Endothelial cell of umbilical vein (primary cell): Measurements from ENCODE around the gene CDKN2B-AS1. TPM values are rescaled to one million over a fixed set of nuclear protein-coding genes. Genes with fewer than 3 reads are reported as not detected.

Source experiments
- BruUV-seq: library from RNA; stranded (reverse); fragments of 400-500 nt; replicated peaks from 2 replicates; lab custom pipeline; 2021; lab: Mats Ljungman, UMichigan
- CTCF ChIA-PET: fragments of 300-600, 350-600 bp; sonication (Branson Sonifier 250); formaldehyde crosslinking; loops from one replicate; lab custom pipeline; 2021; ENCODE audit warnings: antibody characterized with exemption, inconsistent platforms; lab: Charles Lee
- POLR2A ChIA-PET: fragments of 300-600, 350-600 bp; sonication (Branson Sonifier 250); formaldehyde crosslinking; loops from one replicate; lab custom pipeline; 2021; ENCODE audit warnings: antibody characterized with exemption, inconsistent platforms; lab: Charles Lee
- DNase-seq: peaks from one replicate; pipeline ENCODE4 v3.0.0-alpha.2; 2011; ENCODE audit warnings: low read depth, low spot score
- FAIRE-seq: peaks from 2 replicates; lab custom pipeline; 2011; peaks lifted over from hg19 to GRCh38; lab: Jason Lieb, UNC
- H2AFZ ChIP-seq: 2 replicates; pipeline ENCODE4 v1.6.0; 2012; ENCODE audit warnings: low read depth, low read length, control low read depth, inconsistent platforms
- H3K27ac ChIP-seq: 2 replicates; pipeline ENCODE4 v1.5.1; 2011; ENCODE audit warnings: low read depth, mild to moderate bottlenecking, control low read depth, low read length, moderate library complexity; ENCODE audit not compliant: insufficient read depth
- H3K27me3 ChIP-seq, 2 experiments: 2 replicates each; pipeline versions ENCODE4 v1.6.0 to v1.6.1; 2011; ENCODE audit warnings: low read length in 2 of 2, mixed read lengths in 1 of 2; ENCODE audit not compliant: control insufficient read depth in 2 of 2, insufficient read depth in 2 of 2
- H3K36me3 ChIP-seq, 2 experiments: 2 replicates in 1 of 2; 3 replicates in 1 of 2; pipeline ENCODE4 v1.5.1; 2011; ENCODE audit warnings: low read length in 2 of 2, mild to moderate bottlenecking in 1 of 2, moderate library complexity in 1 of 2; ENCODE audit not compliant: control insufficient read depth in 2 of 2, insufficient read depth in 2 of 2; ENCODE audit errors: extremely low read depth in 1 of 2
- H3K4me1 ChIP-seq: 3 replicates; pipeline ENCODE4 v1.5.1; 2011; ENCODE audit warnings: mild to moderate bottlenecking, low read length; ENCODE audit not compliant: control insufficient read depth, insufficient read depth; ENCODE audit errors: extremely low read depth
- H3K4me2 ChIP-seq: 2 replicates; pipeline ENCODE4 v1.6.1; 2011; ENCODE audit warnings: low read length, control low read depth, mixed read lengths; ENCODE audit not compliant: insufficient read depth
- H3K4me3 ChIP-seq, 3 experiments: fragments of 200-600 bp in 1 of 3; sonication (generic), shearing (Covaris generic) in 1 of 3; replicated peaks in 1 of 3; 2 replicates each; pipeline ENCODE4 v1.5.1; 2011 to 2016; ENCODE audit warnings: control low read depth in 3 of 3, low read length in 3 of 3, mild to moderate bottlenecking in 2 of 3, inconsistent platforms in 1 of 3, low read depth in 1 of 3, moderate library complexity in 1 of 3; ENCODE audit not compliant: insufficient read depth in 1 of 3
- H3K79me2 ChIP-seq: 2 replicates; pipeline ENCODE4 v1.6.0; 2012; ENCODE audit warnings: low read length, inconsistent platforms; ENCODE audit not compliant: control insufficient read depth, insufficient read depth
- H3K9ac ChIP-seq: replicated peaks from 2 replicates; pipeline ENCODE3; 2011; ENCODE audit warnings: low read length, control low read depth; ENCODE audit not compliant: insufficient read depth; ENCODE audit errors: extremely low read depth
- H3K9me1 ChIP-seq: replicated peaks from 3 replicates; pipeline ENCODE4 v1.6.0; 2011; ENCODE audit warnings: mild to moderate bottlenecking, low read length; ENCODE audit not compliant: control insufficient read depth, insufficient read depth; ENCODE audit errors: extremely low read depth
- H3K9me3 ChIP-seq: replicated peaks from 2 replicates; pipeline ENCODE4 v1.5.1; 2012; ENCODE audit warnings: low read length, inconsistent platforms; ENCODE audit not compliant: control insufficient read depth, insufficient read depth
- H4K20me1 ChIP-seq: replicated peaks from 2 replicates; pipeline ENCODE3; 2011; ENCODE audit warnings: mild to moderate bottlenecking, low read length; ENCODE audit not compliant: control insufficient read depth, insufficient read depth; ENCODE audit errors: extremely low read depth
- EZH2 ChIP-seq: IDR thresholded peaks from 2 replicates; pipeline ENCODE4 v1.6.1; 2012; ENCODE audit warnings: borderline replicate concordance, low read depth, mild to moderate bottlenecking, moderate library complexity, low read length, inconsistent platforms; ENCODE audit not compliant: severe bottlenecking
- FOS ChIP-seq: IDR thresholded peaks from 2 replicates; pipeline ENCODE4 v1.6.1; 2011; ENCODE audit warnings: mild to moderate bottlenecking, low read length, moderate library complexity, borderline replicate concordance; ENCODE audit not compliant: insufficient read depth
- GATA2 ChIP-seq: IDR thresholded peaks from 2 replicates; pipeline ENCODE4 v1.7.0; 2011; ENCODE audit warnings: low read depth, mild to moderate bottlenecking, moderate library complexity, mixed read lengths, low read length; ENCODE audit not compliant: insufficient read length, insufficient read depth
- JUN ChIP-seq: IDR thresholded peaks from 2 replicates; pipeline ENCODE4 v1.6.1; 2011; ENCODE audit warnings: borderline replicate concordance, low read depth; ENCODE audit not compliant: insufficient read length, insufficient read depth
- MYC ChIP-seq: IDR thresholded peaks from one replicate; pipeline ENCODE4 v1.6.1; 2011; ENCODE audit warnings: mild to moderate bottlenecking, low read depth, low read length
- POLR2A ChIP-seq: IDR thresholded peaks from 2 replicates; pipeline ENCODE4 v1.6.1; 2012; ENCODE audit warnings: low read depth, mild to moderate bottlenecking, control low read depth, low read length
- POLR2AphosphoS5 ChIP-seq: IDR thresholded peaks from 2 replicates; pipeline ENCODE4 v1.6.1; 2012; ENCODE audit warnings: low read depth, mild to moderate bottlenecking, control low read depth, low read length, moderate library complexity; ENCODE audit not compliant: insufficient read depth
- dilution Hi-C: fragments of 300-500 bp; cut with MboI; formaldehyde crosslinking; loops from one replicate; pipeline ENCODE4 v1.15.0; 2019; ENCODE audit warnings: low sequenced_read_pairs; ENCODE audit not compliant: extremely low pct_ligation_motif_present
- intact Hi-C: fragments of 100-400 bp; cut with micrococcal nuclease; formaldehyde crosslinking; loops from one replicate; pipeline ENCODE4 v1.10.0; 2022
- polyA plus RNA-seq, 4 experiments: library from polyadenylated mRNA; depleted of rRNA in 3 of 4; stranded (reverse) in 3 of 4; unstranded in 1 of 4; fragments of >200 nt; gene quantifications; 2 replicates each; pipeline versions ENCODE4 v1.2.1 to v1.2.3, GENCODE V29; 2011 to 2012; ENCODE audit warnings: missing spikeins in 1 of 4
- total RNA-seq: library from RNA; stranded (reverse); gene quantifications from 2 replicates; pipeline ENCODE4 v1.2.3, GENCODE V29; 2021
- TF ChIP-seq, protein P1 (sequence below), 2 donors: IDR thresholded peaks; 1 replicate in 1 of 2; 2 replicates in 1 of 2; pipeline ENCODE4 v1.5.1; 2011; ENCODE audit warnings: low read length in 2 of 2, mild to moderate bottlenecking in 2 of 2, moderate library complexity in 2 of 2, control low read depth in 1 of 2, inconsistent platforms in 1 of 2, low read depth in 1 of 2; ENCODE audit not compliant: insufficient read depth in 1 of 2; ENCODE audit errors: extremely low read depth in 1 of 2
- TF ChIP-seq, protein P2 (sequence below): IDR thresholded peaks from 2 replicates; pipeline ENCODE4 v1.6.1; 2011; ENCODE audit not compliant: insufficient read depth, insufficient read length

The CDKN2B-AS1 gene
- total and polyA plus RNA-seq, 2 donors (not counting 3 experiments of a cell fraction or from before 2014, with no cell fraction given) = 0.44 to 1.9 TPM

DNA sequence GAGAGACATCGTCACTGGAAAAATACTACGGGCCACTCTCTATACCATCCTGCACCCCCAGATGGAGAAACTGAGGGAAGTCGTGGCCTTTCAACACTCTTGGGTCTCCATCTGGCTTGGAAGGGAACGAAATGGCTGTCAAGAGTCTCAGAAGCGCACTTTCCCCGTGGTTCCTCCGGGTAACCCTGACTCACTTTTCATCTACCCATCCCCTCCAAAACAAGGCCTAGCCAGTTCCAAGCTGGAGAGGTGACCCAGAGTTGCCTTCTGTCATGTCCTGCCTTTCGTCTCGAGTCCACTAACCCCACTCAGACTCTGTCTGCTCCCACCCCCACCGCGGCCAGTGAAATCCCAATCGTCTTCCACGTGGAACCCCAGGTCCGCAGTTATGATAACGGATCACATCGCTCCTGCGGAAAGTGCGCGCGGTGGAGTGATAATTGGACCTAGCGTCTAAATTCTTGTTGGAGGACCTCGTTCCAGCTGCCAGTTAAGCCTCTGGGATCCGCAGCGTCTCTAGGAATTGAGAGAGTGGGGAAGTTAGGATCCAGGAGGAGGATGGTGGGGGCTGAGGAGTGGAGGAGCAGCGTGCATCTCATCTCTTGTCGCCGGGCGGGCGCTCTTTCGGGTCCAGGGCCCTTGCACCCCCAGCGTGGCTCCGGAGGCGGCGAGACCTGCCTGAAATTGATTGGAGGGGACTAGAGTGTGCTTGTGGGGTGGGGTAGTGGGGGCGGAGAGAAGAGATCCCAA lies 5.0 kb upstream of the CDKN2B-AS1 start:
- intact Hi-C loops = loop anchor here (5.0 kb wide), 1 partner anchor 432 kb away; no protein-coding TSS in a partner anchor
- no peak overlapping the region for H3K27ac ChIP-seq
- H3K4me3 ChIP-seq = no peak overlapping the region
- POLR2A ChIA-PET = no interaction called here
- no peaks in the 10 kb centered on the region for H3K79me2 ChIP-seq
- H3K9me1 ChIP-seq = no peaks in the 10 kb centered on the region
- H3K27me3 ChIP-seq = peaks cover 12 to 57% of the 10 kb centered on the region in 2 experiments
- H3K36me3 ChIP-seq = no peaks in the 10 kb centered on the region
- peak overlapping the region; percentile 50 for H2AFZ ChIP-seq
- H4K20me1 ChIP-seq = no peaks in the 10 kb centered on the region
- no TSS peak for BruUV-seq
- dilution Hi-C loops = no loop called here
- FAIRE-seq = no peak
- CTCF ChIA-PET = interaction anchor here (1.1 to 5.0 kb wide), 4 partner anchors 14 to 130 kb away, joined by 3 to 39 read pairs (median 4); partner anchors contain the start of gene CDKN2B
- peak overlapping the region; percentile 55 for H3K4me2 ChIP-seq
- DNase-seq = no peak
- H3K9ac ChIP-seq = no peak overlapping the region
- peaks cover 18% of the 10 kb centered on the region for H3K4me1 ChIP-seq
- TF ChIP-seq, protein P1, sequence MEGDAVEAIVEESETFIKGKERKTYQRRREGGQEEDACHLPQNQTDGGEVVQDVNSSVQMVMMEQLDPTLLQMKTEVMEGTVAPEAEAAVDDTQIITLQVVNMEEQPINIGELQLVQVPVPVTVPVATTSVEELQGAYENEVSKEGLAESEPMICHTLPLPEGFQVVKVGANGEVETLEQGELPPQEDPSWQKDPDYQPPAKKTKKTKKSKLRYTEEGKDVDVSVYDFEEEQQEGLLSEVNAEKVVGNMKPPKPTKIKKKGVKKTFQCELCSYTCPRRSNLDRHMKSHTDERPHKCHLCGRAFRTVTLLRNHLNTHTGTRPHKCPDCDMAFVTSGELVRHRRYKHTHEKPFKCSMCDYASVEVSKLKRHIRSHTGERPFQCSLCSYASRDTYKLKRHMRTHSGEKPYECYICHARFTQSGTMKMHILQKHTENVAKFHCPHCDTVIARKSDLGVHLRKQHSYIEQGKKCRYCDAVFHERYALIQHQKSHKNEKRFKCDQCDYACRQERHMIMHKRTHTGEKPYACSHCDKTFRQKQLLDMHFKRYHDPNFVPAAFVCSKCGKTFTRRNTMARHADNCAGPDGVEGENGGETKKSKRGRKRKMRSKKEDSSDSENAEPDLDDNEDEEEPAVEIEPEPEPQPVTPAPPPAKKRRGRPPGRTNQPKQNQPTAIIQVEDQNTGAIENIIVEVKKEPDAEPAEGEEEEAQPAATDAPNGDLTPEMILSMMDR (IDR thresholded peaks at IDR 0.05; ENCODE audit: extremely low read depth in 1 of 2, insufficient read depth in 1 of 2, low read depth in 1 of 2, low read length in 2 of 2) = no peak
- TF ChIP-seq EZH2 (no peak), POLR2AphosphoS5 (no peak), JUN (no peak), GATA2 (no peak), MYC (no peak), FOS (no peak), POLR2A (no peak)
- TF ChIP-seq, protein P2, sequence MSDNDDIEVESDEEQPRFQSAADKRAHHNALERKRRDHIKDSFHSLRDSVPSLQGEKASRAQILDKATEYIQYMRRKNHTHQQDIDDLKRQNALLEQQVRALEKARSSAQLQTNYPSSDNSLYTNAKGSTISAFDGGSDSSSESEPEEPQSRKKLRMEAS = no peak
- no peaks in the 10 kb centered on the region for H3K9me3 ChIP-seq
